Lower leg skin (tissue), 4 donors: Measurements from ENCODE around the gene AMN. TPM values are rescaled to one million over a fixed set of nuclear protein-coding genes. Genes with fewer than 3 reads are reported as not detected.

Source experiments
- DNase-seq, 2 donors: peaks; one replicate each; pipeline ENCODE4 v3.0.0-alpha.2; 2019; ENCODE audit warnings: low spot score in 2 of 2
- H3K4me3 ChIP-seq: fragments of 200-600 bp; sonication (generic); 2 replicates; pipeline ENCODE4 v1.5.1; 2017; ENCODE audit warnings: mild to moderate bottlenecking, low read depth; ENCODE audit not compliant: poor library complexity, severe bottlenecking
- POLR2A ChIP-seq, 2 donors: fragments of 450-650 bp; IDR thresholded peaks; one replicate each; pipeline ENCODE4 v1.6.1; 2016 to 2017; ENCODE audit warnings: antibody characterized with exemption in 2 of 2, mild to moderate bottlenecking in 1 of 2, moderate library complexity in 1 of 2
- WGBS, 2 donors: methylation state at CpG; one replicate each; pipeline ENCODE4 v1.1.5; 2018; 5-methylcytosine and 5-hydroxymethylcytosine counted together
- intact Hi-C: fragments of 100-400 bp; cut with DNase I; formaldehyde crosslinking; loops from one replicate; pipeline ENCODE4 v1.15.0; 2023; ENCODE audit warnings: low total_unique reads
- total RNA-seq, 4 donors: library from RNA; depleted of rRNA; stranded (reverse); fragments of >200 nt; gene quantifications; one replicate each; pipeline ENCODE4 v1.1.0, GENCODE V29; 2016
- TF ChIP-seq, protein P1 (sequence below), 3 donors: fragments of 450-650 bp; IDR thresholded peaks; one replicate each; pipeline ENCODE4 v1.5.1; 2016; ENCODE audit warnings: antibody characterized with exemption in 3 of 3, mild to moderate bottlenecking in 3 of 3, moderate library complexity in 2 of 3

The AMN gene
- total RNA-seq, 4 donors from 2014 or later, result 21.5 to 29.1 (median 24.1) TPM

DNA sequence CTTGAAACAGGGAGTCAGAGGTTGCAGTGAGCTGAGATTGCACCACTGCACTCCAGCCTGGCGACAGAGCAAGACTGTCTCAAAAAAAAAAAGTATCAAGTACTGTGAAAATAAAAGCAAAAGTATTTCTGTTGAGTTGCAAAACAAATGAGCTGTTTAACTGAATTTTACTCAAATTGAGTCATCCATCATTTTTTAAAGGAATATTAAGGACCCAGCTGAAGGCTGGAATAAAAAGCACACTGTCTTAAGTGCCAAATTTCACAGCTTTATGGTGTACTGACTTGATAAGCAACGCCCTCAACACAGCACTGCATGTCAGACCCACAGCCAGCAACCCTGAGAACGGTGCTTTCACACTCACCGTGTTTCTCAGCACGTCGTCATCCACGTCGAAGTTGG, 57.9 kb downstream of the AMN start:
- TF ChIP-seq, protein P1, sequence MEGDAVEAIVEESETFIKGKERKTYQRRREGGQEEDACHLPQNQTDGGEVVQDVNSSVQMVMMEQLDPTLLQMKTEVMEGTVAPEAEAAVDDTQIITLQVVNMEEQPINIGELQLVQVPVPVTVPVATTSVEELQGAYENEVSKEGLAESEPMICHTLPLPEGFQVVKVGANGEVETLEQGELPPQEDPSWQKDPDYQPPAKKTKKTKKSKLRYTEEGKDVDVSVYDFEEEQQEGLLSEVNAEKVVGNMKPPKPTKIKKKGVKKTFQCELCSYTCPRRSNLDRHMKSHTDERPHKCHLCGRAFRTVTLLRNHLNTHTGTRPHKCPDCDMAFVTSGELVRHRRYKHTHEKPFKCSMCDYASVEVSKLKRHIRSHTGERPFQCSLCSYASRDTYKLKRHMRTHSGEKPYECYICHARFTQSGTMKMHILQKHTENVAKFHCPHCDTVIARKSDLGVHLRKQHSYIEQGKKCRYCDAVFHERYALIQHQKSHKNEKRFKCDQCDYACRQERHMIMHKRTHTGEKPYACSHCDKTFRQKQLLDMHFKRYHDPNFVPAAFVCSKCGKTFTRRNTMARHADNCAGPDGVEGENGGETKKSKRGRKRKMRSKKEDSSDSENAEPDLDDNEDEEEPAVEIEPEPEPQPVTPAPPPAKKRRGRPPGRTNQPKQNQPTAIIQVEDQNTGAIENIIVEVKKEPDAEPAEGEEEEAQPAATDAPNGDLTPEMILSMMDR (IDR thresholded peaks at IDR 0.05), result no peak
- no peak for TF ChIP-seq POLR2A (IDR thresholded peaks at IDR 0.05)
- DNase-seq, result no peak
- no peak overlapping the region for H3K4me3 ChIP-seq
- intact Hi-C loops, result no loop called here
- WGBS, 2 donors, result 87 to 89% methylated on average over 8 of the region's 8 CpGs

Other genes with a start within 250 kb of the AMN start
- gene TRAF3, start 145.2 kb upstream of the AMN start, total RNA-seq, result 10 to 100 TPM in 3 of 4 donors, 1 to 10 TPM in 1; 3.0 to 14.4 (median 12.1) TPM
- 100 to 1,000 TPM in 2 of 4 donors, 10 to 100 TPM in 2; 85.3 to 174 (median 101) TPM for gene CDC42BPB, start 134.9 kb downstream of the AMN start, total RNA-seq
- not detected for gene LBHD2, start 161.5 kb downstream of the AMN start, total RNA-seq
- under 1 TPM in 2 of 4 donors, not detected in 2; 0.64 to 0.75 TPM for gene EXOC3L4, start 172.1 kb downstream of the AMN start, total RNA-seq
- gene TNFAIP2, start 200.8 kb downstream of the AMN start, total RNA-seq, result 10 to 100 TPM in 3 of 4 donors, 1 to 10 TPM in 1; 8.2 to 33.6 (median 20.3) TPM